ENCODE data around the gene TNNT2.

TNNT2 gene

DNA sequence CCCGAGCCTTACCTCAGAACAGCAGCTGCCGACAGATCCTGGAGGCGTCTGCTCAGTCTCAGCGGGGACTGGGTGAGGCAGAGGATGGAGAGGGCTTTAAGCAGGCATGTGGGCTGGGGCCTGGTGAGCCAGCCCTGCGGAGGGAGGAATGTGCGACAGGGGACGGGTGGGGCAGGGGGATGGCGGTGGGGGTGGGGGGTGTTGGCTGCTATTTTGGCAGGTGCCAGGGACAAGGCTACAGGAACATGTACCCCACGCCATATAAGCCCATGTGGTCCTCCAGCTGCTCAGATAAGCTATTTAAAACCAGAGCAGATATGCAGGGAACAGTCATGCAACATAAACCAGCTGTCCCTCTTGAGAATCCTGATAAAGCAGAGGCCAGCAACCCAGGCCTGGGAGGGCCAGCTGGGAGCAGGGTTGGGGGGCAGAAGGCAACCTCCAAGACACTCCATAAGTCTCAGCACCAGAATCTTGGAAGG, at the start of gene TNNT2:
Gene TNNT2, minus strand, starts transcription at position 70 of the 482 bp plus-strand sequence. CDS start 4,426 bp downstream, outside the sequence.
- no peak for DNase-seq (ENCODE audit: low read depth)
- H3K4me3 ChIP-seq (ENCODE audit: low read depth, low read length), result no peak within 1 kb of the TSS
- no peak for TF ChIP-seq POLR2A (IDR thresholded peaks at IDR 0.05; ENCODE audit: extremely low read depth, insufficient read length)

DNA sequence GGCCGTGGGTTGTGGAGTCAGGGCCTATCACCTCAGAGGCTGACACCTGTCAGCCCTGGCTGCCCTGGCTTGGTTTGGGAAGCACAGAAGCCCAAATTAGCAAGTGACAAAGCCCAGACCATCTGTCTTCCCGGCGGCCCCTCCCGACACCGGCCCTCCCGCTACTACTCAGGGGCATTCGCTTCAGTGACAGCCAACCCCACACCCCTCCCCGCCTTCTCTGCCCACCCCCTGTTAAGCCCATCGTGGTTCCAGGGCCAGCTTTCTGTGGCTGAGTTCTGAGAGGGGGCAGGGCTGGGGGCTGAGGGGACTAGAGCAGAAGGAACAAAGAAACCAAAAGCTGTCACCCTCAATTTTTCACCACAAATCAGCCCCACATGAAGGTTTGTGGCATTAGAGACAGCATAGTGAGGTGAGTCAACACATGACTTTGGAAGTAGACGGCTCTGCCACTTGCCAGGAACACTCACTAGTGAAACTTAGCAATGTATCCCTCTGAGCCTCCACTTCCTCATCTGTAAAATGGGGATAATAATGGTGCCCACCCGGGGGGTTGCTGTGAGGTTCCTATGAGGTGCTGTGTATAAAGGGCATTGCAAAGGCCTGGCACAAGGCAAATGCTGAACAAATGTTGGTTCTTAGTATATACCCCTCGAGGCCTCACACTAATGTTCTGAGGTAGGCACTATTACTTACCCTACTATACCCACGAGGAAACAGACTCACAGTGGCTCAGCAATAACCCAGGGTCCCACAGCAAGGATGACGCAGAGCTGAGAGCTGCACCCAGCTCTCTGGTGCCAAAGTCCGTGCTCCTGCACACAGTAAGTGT, 49.2 kb upstream of the TNNT2 start:
- TF ChIP-seq, protein P1, sequence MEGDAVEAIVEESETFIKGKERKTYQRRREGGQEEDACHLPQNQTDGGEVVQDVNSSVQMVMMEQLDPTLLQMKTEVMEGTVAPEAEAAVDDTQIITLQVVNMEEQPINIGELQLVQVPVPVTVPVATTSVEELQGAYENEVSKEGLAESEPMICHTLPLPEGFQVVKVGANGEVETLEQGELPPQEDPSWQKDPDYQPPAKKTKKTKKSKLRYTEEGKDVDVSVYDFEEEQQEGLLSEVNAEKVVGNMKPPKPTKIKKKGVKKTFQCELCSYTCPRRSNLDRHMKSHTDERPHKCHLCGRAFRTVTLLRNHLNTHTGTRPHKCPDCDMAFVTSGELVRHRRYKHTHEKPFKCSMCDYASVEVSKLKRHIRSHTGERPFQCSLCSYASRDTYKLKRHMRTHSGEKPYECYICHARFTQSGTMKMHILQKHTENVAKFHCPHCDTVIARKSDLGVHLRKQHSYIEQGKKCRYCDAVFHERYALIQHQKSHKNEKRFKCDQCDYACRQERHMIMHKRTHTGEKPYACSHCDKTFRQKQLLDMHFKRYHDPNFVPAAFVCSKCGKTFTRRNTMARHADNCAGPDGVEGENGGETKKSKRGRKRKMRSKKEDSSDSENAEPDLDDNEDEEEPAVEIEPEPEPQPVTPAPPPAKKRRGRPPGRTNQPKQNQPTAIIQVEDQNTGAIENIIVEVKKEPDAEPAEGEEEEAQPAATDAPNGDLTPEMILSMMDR (IDR thresholded peaks at IDR 0.05; ENCODE audit: low read depth, low read length), result no peak
- TF ChIP-seq POLR2A (IDR thresholded peaks at IDR 0.05; ENCODE audit: extremely low read depth, insufficient read length) (no peak), MYC (IDR thresholded peaks at IDR 0.05; ENCODE audit: low read depth, low read length) (no peak)
- TF ChIP-seq, protein P2, sequence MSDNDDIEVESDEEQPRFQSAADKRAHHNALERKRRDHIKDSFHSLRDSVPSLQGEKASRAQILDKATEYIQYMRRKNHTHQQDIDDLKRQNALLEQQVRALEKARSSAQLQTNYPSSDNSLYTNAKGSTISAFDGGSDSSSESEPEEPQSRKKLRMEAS (IDR thresholded peaks at IDR 0.05; ENCODE audit: low read depth, low read length), result no peak
- DNase-seq (ENCODE audit: low read depth), result no peak
- no peak overlapping the region for H3K4me3 ChIP-seq (ENCODE audit: low read depth, low read length)

DNA sequence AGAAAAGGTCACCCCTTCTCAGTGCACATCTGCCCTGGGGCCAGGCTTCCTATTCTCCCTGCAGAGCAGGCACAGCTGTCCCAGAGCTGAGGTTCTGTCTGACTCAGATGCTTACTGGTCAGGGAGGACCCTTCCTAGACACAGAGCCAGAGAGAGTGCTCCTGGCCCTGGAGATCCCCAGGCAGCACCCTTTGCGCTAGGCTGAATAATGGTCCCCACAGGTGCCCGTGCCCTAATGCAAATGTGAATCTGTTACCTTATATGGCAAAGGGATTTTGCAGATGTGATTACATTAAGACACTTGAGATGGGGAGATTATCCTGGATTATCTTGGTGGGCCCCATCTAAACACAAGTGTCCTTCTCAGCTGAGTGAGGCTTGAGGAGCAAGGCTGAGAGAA, 46.7 kb upstream of the TNNT2 start:
- H3K4me3 ChIP-seq (ENCODE audit: low read depth, low read length), result no peak overlapping the region
- no peak for DNase-seq (ENCODE audit: low read depth)
- TF ChIP-seq, protein P2 (IDR thresholded peaks at IDR 0.05; ENCODE audit: low read depth, low read length), result no peak
- TF ChIP-seq MYC (IDR thresholded peaks at IDR 0.05; ENCODE audit: low read depth, low read length) (no peak), POLR2A (IDR thresholded peaks at IDR 0.05; ENCODE audit: extremely low read depth, insufficient read length) (no peak)
- TF ChIP-seq, protein P1 (IDR thresholded peaks at IDR 0.05; ENCODE audit: low read depth, low read length), result no peak

DNA sequence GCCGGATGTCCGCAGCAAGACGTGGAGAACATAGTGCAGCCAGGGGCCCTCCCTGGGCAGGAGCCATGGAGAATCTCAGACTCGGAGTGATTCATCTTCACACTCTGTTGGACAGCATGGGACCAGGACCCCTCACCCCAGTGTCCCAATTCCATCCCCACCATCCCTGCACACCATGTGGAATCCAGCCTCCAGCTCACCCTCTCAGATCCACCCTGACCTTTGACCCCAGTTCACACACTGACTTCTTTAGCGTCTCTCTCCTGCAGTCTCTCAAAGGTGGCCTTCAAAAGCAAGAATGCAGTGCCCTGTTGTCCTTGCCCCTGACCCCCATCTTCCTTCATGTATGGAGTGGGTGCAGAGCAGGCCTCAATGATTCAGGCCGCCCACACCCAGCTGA, 46.2 kb upstream of the TNNT2 start:
- DNase-seq (ENCODE audit: low read depth), result no peak
- TF ChIP-seq, protein P2 (IDR thresholded peaks at IDR 0.05; ENCODE audit: low read depth, low read length), result no peak
- no peak for TF ChIP-seq MYC (IDR thresholded peaks at IDR 0.05; ENCODE audit: low read depth, low read length)
- TF ChIP-seq, protein P1 (IDR thresholded peaks at IDR 0.05; ENCODE audit: low read depth, low read length), result no peak
- no peak for TF ChIP-seq POLR2A (IDR thresholded peaks at IDR 0.05; ENCODE audit: extremely low read depth, insufficient read length)

DNA sequence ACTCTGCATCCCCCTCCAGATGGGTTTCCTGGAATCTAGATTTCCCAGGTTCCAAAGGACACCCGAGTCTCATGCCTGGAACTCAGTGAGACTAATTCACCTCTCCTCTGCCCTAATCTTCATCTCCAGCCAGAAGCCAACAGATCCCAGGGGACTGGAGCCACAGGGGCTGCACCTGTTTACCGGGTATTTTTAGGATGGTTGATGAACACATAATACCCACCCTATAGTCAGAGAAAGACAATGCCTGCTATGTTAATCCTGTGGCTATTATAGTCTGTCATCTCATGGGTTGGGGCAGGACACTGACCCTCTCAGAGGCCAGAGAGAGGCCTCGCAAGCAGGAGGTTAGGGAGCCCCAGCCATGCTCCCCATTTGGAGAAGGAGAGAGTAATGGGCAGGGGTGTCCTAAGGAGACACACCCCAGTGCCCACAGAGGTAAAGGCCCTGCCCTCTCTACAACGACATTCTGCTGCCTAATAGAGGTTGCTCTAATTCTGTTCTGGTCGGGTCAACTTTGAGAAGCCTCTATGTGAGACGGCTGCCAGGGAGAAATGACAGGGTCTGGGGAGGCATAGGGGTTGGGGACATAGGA, 45.1 kb upstream of the TNNT2 start:
- no peak for DNase-seq (ENCODE audit: low read depth)
- TF ChIP-seq MYC (IDR thresholded peaks at IDR 0.05; ENCODE audit: low read depth, low read length) (no peak), POLR2A (IDR thresholded peaks at IDR 0.05; ENCODE audit: extremely low read depth, insufficient read length) (no peak)
- TF ChIP-seq, protein P2 (IDR thresholded peaks at IDR 0.05; ENCODE audit: low read depth, low read length), result no peak
- TF ChIP-seq, protein P1 (IDR thresholded peaks at IDR 0.05; ENCODE audit: low read depth, low read length), result no peak
- no peak overlapping the region for H3K4me3 ChIP-seq (ENCODE audit: low read depth, low read length)

More for the DNA sequence above, 46.2 kb upstream of the TNNT2 start:
- H3K4me3 ChIP-seq (ENCODE audit: low read depth, low read length), result no peak overlapping the region

DNA sequence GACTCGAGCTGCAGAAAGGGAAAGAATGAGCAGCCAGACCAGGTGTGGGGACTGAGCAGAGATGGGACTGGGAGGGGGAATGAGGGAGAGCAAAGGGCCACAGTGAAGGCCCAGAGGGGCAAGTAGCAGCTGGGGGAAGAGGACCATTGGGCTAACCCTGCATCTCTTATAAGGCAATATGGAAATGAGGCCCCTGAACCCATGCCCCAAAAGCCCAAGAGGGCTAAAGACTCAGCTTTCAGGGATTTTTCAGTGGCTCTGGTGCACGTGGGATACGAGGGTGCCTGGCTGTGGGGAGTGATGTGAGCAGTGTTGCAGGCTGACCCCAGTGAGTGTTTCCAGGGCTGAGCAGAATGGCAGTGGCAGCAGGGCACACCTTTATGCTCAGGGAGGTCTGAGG, 44.5 kb upstream of the TNNT2 start:
- no peak overlapping the region for H3K4me3 ChIP-seq (ENCODE audit: low read depth, low read length)
- DNase-seq (ENCODE audit: low read depth), result no peak
- TF ChIP-seq MYC (IDR thresholded peaks at IDR 0.05; ENCODE audit: low read depth, low read length) (no peak), POLR2A (IDR thresholded peaks at IDR 0.05; ENCODE audit: extremely low read depth, insufficient read length) (no peak)
- TF ChIP-seq, protein P1 (IDR thresholded peaks at IDR 0.05; ENCODE audit: low read depth, low read length), result no peak
- TF ChIP-seq, protein P2 (IDR thresholded peaks at IDR 0.05; ENCODE audit: low read depth, low read length), result no peak

All from NB4 (cell line).